ENCODE data around the gene MRPL33.
"Not testable (repeated sequence)": the region's sequence is repeated elsewhere in the genome, so short reads cannot be mapped to it uniquely, and the experiment has no call there.

Gene MRPL33

DNA sequence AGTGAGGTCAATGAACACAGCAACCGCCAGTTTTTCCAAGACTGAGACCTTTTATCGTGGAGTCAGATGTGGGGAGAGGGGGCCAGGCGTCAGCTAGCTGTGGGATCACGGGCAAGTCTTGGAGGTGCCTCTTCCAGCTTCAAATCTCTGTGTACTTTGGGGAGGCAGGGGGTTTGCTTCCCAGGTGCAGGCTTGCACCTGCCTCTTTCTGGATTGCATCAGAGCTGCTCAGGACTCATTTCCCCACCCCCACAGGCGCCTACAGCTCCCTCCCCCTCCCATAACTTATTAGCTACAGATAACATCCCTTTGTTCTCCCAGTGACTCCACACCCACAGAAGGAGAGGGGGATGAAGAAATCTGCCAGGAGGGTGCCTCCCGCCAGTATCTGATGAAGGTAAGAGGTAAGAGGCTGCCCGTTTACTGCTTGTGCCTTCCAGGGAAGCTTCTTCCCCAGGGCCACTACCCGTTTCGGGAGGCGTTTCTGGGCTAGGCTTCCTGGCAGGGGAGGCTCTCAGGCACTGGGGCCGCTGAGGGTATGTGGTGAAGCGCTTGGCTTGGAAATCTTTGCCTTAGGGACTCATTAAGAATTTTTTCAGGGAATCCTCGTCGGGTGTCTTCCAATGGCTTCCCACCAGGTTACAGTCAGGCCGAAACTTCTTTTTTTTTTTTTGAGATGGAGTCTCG, 18.8 kb upstream of the MRPL33 start:
- DNase-seq (no peak), ATAC-seq (replicated peaks) (no peak)
- H3K9me3 Mint-ChIP-seq = peaks cover 8 to 9% of the 10 kb centered on the region in 2 donors
- no peak overlapping the region for H3K4me3 Mint-ChIP-seq
- peaks cover 0 to 3% of the 10 kb centered on the region in 2 donors for H3K36me3 Mint-ChIP-seq
- H3K27ac Mint-ChIP-seq = no peak overlapping the region
- peaks cover 0 to 19% of the 10 kb centered on the region in 2 donors for H3K4me1 Mint-ChIP-seq
- peaks cover 15 to 38% of the 10 kb centered on the region in 2 donors for H3K27me3 Mint-ChIP-seq

DNA sequence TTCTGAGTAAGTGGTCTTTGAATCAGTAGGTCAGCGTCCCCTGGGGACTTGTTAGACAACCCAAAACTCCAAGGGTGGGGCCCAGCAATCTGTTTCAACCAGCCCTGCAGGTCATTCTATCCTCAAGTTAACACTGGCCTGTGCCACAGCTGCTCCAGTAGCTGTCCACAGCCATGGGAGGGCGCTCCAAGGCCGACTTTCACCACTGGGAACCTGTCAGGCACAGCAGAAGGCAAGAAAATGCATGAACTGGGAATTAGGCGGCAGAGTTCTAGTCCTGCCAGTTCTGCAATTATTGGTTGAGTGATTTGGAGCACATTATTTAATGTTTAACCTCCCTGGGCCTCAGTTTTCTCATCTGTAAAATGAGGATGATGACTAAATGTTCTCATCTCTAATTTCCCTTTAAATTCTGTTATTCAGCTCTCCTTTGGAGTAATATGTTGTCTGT, 17.4 kb upstream of the MRPL33 start:
- peak; percentile 54 for DNase-seq

DNA sequence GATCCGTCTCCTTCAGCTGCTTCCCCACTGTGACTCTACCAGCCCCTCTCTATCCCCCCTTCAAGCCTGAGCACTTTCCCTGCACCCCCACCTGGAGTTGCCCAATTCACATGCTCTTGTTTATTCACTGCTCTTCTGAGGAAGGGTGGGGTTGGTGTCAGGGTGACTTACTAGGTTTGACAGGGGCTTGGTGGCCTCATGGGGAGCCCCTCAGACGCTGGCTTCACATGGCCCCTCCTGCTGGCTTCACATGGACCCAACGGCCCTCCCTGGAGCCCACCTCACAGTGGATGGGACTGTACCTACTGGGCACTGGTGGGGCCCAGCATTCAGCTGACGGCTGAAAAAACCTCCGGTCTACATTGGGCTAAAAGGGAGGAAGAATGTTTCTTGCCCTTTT, 16.7 kb upstream of the MRPL33 start:
- Mint-ChIP-seq H3K9me3 (no peaks in the 10 kb centered on the region), H3K27me3 (peaks cover 6 to 26% of the 10 kb centered on the region in 2 donors)

More for the DNA sequence above, 17.4 kb upstream of the MRPL33 start:
- Mint-ChIP-seq H3K9me3 (peaks cover 1 to 2% of the 10 kb centered on the region in 2 donors), H3K27me3 (peaks cover 8 to 30% of the 10 kb centered on the region in 2 donors), H3K36me3 (no peaks in the 10 kb centered on the region), H3K27ac (no peak overlapping the region), H3K4me1 (peaks cover 0 to 19% of the 10 kb centered on the region in 2 donors), H3K4me3 (no peak overlapping the region)
- peak; percentile 94 to 95 for ATAC-seq (replicated peaks)

GRCh38 chr2:27756091-27756490, 15.4 kb upstream of the MRPL33 start:
- no peaks in the 10 kb centered on the region for H3K9me3 Mint-ChIP-seq
- H3K4me3 Mint-ChIP-seq = no peak overlapping the region
- peaks cover 6 to 25% of the 10 kb centered on the region in 2 donors for H3K27me3 Mint-ChIP-seq
- no peak for ATAC-seq (replicated peaks)
- peaks cover 0 to 19% of the 10 kb centered on the region in 2 donors for H3K4me1 Mint-ChIP-seq
- DNase-seq = no peak
- H3K36me3 Mint-ChIP-seq = no peaks in the 10 kb centered on the region
- H3K27ac Mint-ChIP-seq = no peak overlapping the region

More for the DNA sequence above, 16.7 kb upstream of the MRPL33 start:
- peaks cover 0 to 19% of the 10 kb centered on the region in 2 donors for H3K4me1 Mint-ChIP-seq
- H3K27ac Mint-ChIP-seq = no peak overlapping the region
- H3K36me3 Mint-ChIP-seq = no peaks in the 10 kb centered on the region
- DNase-seq = no peak
- ATAC-seq (replicated peaks) = no peak
- no peak overlapping the region for H3K4me3 Mint-ChIP-seq

DNA sequence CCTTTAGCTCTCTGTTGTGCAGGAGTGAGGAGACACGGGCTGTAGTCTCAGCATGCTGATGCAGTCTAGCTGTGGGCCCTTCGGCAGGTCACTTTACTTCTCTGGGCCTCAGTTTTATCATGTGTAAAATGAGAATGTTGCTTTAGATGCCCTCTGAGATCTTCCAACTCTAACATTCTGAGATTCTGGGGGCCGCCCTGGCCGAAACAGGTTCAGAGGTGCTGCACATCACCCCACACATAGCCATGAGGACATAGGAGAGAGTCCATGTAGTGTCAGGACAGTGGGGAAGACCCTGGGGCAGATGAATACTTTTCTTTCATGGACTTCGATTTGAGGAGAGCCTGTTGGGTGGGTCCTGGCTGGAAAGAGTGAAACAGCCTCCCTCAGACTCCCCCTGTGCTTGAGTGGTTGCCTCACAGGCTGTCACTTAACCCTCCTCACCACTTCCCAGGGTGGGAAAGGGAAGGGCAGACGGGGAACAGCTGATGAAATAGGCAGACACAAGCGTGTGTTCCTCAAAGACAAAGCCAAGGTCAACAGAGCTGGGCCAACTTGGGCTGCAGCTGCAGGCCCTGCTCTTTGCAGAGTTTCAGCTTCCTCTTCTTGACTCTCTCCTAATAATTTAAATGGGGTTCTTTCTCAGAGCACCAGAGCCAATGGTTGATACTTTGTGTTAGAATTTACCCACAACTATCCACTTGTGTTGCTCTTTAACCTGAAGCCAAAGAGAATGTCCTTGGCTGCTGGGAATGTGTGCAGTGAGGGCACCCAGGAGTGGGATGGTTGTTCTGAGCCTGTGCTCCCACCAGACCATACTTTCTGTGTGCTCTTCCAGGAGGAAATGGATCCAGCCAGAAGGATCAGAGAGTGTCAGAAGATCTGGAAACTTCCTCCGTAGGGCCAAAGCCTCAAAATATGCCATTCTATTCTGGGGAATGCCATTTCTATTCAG, 14.7 kb upstream of the MRPL33 start:
- peak in 1 of 2 donors; percentile 55 for ATAC-seq (replicated peaks)
- Mint-ChIP-seq H3K4me3 (no peak overlapping the region), H3K27ac (no peak overlapping the region), H3K9me3 (no peaks in the 10 kb centered on the region), H3K27me3 (peaks cover 6 to 18% of the 10 kb centered on the region in 2 donors), H3K36me3 (no peaks in the 10 kb centered on the region), H3K4me1 (peaks cover 0 to 19% of the 10 kb centered on the region in 2 donors)
- no peak for DNase-seq

DNA sequence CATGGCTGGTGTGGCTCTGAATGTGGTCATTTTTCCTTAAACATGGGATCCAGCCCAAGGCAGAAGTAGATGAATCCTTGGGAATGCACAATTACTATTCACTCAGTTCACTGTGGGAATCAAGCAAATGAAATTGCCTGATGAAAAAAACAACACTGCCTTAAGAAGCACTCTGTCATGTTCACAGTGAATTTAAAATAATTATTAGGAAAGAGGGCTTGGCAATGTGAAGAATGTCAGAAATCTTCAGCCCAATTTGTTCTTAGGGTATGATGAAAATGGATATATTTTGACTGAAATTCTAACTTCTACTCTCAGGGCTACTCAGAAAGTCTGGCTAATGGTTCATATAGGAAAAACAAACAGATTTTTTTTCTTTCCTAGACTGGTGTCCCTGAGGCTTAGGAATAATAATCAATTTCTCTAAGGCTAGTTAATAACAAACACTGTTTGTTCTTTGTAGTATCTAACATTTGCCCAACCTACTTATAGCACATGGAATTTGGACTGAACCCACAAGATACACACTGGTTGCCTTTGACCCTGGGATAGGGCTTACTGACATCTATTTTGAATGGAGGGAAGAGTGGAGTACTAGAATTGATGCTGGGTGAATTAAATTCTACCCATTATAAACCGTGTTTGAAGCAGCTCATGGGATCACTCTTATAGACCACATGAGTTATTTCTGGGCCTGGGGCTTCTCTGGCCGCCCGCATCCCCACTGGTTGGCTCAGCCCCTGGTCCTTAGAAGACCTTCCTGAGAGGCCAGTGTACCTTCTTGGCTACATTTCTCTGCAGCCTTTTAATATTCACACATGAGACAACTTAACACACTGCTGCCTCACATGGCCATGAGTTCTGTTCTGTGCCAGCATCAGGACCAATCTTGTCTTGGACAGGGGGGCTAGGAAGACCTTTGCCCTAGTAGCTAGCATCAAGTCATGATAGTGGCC, 8.3 kb upstream of the MRPL33 start:
- DNase-seq (no peak), ATAC-seq (replicated peaks) (no peak)
- Mint-ChIP-seq H3K4me1 (peaks cover 6 to 11% of the 10 kb centered on the region in 2 donors), H3K27me3 (peaks cover 4 to 35% of the 10 kb centered on the region in 2 donors), H3K27ac (no peak overlapping the region), H3K4me3 (no peak overlapping the region), H3K36me3 (no peaks in the 10 kb centered on the region), H3K9me3 (no peaks in the 10 kb centered on the region)

DNA sequence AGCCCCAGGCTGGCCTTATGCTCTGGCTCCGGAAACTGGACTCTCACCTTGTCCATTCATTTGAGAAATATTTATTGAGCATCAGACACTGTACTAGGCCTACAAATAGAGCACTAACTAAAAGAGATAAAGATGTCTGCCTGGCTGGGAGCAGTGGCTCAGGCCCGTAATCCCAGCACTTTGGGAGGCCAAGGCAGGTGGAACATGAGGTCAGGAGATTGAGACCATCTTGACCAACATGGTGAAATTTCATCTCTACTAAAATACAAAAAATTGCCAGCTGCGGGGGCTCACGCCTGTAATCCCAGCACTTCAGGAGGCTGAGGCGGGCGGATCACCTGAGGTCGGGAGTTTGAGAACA, 7.6 kb upstream of the MRPL33 start:
- Mint-ChIP-seq H3K4me3 (no peak overlapping the region), H3K9me3 (no peaks in the 10 kb centered on the region), H3K36me3 (no peaks in the 10 kb centered on the region), H3K4me1 (peaks cover 6 to 11% of the 10 kb centered on the region in 2 donors), H3K27ac (no peak overlapping the region), H3K27me3 (peaks cover 11 to 41% of the 10 kb centered on the region in 2 donors)
- ATAC-seq (replicated peaks) (no peak), DNase-seq (no peak)

GRCh38 chr2:27764526-27764925, 7.0 kb upstream of the MRPL33 start:
- not testable (repeated sequence) for DNase-seq; H3K9me3 Mint-ChIP-seq; H3K36me3 Mint-ChIP-seq; H3K27ac Mint-ChIP-seq; ATAC-seq (replicated peaks)
- Mint-ChIP-seq H3K4me3 (peak overlapping the region in 1 of 2 donors; percentile 35), H3K27me3 (peaks cover 15 to 45% of the 10 kb centered on the region in 2 donors), H3K4me1 (peaks cover 6 to 11% of the 10 kb centered on the region in 2 donors)

- DNase-seq (peak; percentile 18), ATAC-seq (replicated peaks) (peak; percentile 54 to 67)
- Mint-ChIP-seq H3K4me3 (peak overlapping the region; percentile 62 to 72), H3K9me3 (no peaks in the 10 kb centered on the region), H3K36me3 (no peaks in the 10 kb centered on the region), H3K27ac (peak overlapping the region; percentile 81), H3K27me3 (peaks cover 15 to 50% of the 10 kb centered on the region in 2 donors), H3K4me1 (peaks cover 6 to 11% of the 10 kb centered on the region in 2 donors)
Observed at GRCh38 chr2:27765621-27766286, 5.8 kb upstream of the MRPL33 start.

GRCh38 chr2:27766287-27766661, 5.2 kb upstream of the MRPL33 start:
- ATAC-seq (replicated peaks) = no peak
- H3K4me1 Mint-ChIP-seq = peaks cover 6 to 17% of the 10 kb centered on the region in 2 donors
- no peak overlapping the region for H3K27ac Mint-ChIP-seq
- DNase-seq = no peak
- H3K4me3 Mint-ChIP-seq = peak overlapping the region; percentile 62 to 72
- H3K9me3 Mint-ChIP-seq = no peaks in the 10 kb centered on the region
- no peaks in the 10 kb centered on the region for H3K36me3 Mint-ChIP-seq
- peaks cover 15 to 50% of the 10 kb centered on the region in 2 donors for H3K27me3 Mint-ChIP-seq

GRCh38 chr2:27771202-27771547, 344 bp upstream of the MRPL33 start:
- H3K4me1 Mint-ChIP-seq = peaks cover 17 to 39% of the 10 kb centered on the region in 2 donors
- H3K27me3 Mint-ChIP-seq = peaks cover 15 to 24% of the 10 kb centered on the region in 2 donors
- H3K4me3 Mint-ChIP-seq = peak overlapping the region; percentile 98 to 100
- DNase-seq (no peak), ATAC-seq (replicated peaks) (peak; percentile 22 to 31)
- peaks cover 19 to 24% of the 10 kb centered on the region in 2 donors for H3K36me3 Mint-ChIP-seq
- H3K27ac Mint-ChIP-seq = peak overlapping the region; percentile 99
- peaks cover 0 to 2% of the 10 kb centered on the region in 2 donors for H3K9me3 Mint-ChIP-seq

DNA sequence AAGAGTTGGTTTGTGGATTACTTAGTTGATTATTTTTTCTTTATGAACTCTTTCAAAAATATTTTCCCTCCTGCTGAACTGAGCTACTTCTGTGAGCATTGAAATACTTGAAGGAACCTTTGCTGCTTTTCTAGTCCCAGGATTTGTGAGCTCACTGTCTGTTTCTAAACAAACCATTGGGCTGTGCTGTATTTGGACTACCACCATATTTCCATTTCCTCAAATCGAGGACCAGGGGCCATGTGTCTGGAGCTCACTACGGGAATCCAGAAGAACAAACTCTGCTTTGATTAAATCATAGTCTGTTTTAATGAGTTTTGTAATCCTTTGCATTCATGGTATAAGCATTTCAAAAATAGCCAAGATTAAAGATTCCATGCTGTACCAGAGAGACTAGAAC, 1.3 kb downstream of the MRPL33 start:
- Mint-ChIP-seq H3K27ac (peak overlapping the region; percentile 37), H3K4me3 (peak overlapping the region; percentile 65 to 69), H3K4me1 (peaks cover 17 to 40% of the 10 kb centered on the region in 2 donors), H3K9me3 (peaks cover 0 to 2% of the 10 kb centered on the region in 2 donors), H3K36me3 (peaks cover 20 to 26% of the 10 kb centered on the region in 2 donors), H3K27me3 (peaks cover 14 to 19% of the 10 kb centered on the region in 2 donors)
- ATAC-seq (replicated peaks) (no peak), DNase-seq (no peak)

DNA sequence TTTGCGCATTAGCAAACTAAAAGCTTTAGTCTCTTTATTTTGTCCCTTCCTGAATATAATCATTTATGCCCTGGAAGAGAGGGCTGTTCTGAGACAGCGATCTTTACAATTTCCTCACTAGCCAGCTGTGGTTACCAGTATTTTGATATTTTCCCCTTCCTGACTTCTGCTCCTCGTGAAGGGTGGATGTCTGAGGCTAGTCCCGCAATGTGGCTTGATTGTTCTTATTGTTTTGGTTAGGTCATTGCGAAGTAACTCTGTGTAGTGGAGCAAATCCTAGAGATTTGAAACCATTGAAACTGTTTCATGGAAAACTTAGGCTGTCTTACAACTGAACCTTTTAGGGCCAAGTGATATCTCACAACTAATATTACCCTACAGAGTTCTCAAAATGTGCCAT, 2.4 kb downstream of the MRPL33 start:
- peaks cover 21 to 46% of the 10 kb centered on the region in 2 donors for H3K4me1 Mint-ChIP-seq
- DNase-seq = no peak
- peak overlapping the region in 1 of 2 donors; percentile 15 for H3K4me3 Mint-ChIP-seq
- no peak for ATAC-seq (replicated peaks)
- no peak overlapping the region for H3K27ac Mint-ChIP-seq
- H3K9me3 Mint-ChIP-seq = peaks cover 0 to 2% of the 10 kb centered on the region in 2 donors
- peaks cover 23 to 32% of the 10 kb centered on the region in 2 donors for H3K36me3 Mint-ChIP-seq
- H3K27me3 Mint-ChIP-seq = peaks cover 3 to 9% of the 10 kb centered on the region in 2 donors
